ENCODE measurements around the gene KRT33B. TPM values are rescaled to one million over a fixed set of nuclear protein-coding genes. Genes with fewer than 3 reads are reported as not detected.

KRT33B gene
- total RNA-seq, 1 experiment from 2014 or later = not detected

GRCh38 chr17:41413982-41414381, 44.4 kb upstream of the KRT33B start:
- no peaks in the 10 kb centered on the region for H3K36me3 Mint-ChIP-seq
- H3K4me3 Mint-ChIP-seq = no peak overlapping the region
- no peaks in the 10 kb centered on the region for H3K27me3 Mint-ChIP-seq (ENCODE audit: low read depth)
- DNase-seq (ENCODE audit: low spot score) (no peak), ATAC-seq (no peak)
- H3K27ac Mint-ChIP-seq = no peak overlapping the region
- no peaks in the 10 kb centered on the region for H3K9me3 Mint-ChIP-seq
- peaks cover 28% of the 10 kb centered on the region for H3K4me1 Mint-ChIP-seq
- TF ChIP-seq E2F1 (CRISPR knock-in tag; IDR thresholded peaks at IDR 0.05) (no peak), TEAD4 (CRISPR knock-in tag; IDR thresholded peaks at IDR 0.05) (no peak), TEAD1 (CRISPR knock-in tag; IDR thresholded peaks at IDR 0.05) (no peak), AR (CRISPR knock-in tag; IDR thresholded peaks at IDR 0.05) (no peak), ZNF232 (CRISPR knock-in tag; IDR thresholded peaks at IDR 0.05) (no peak), NR1H2 (CRISPR knock-in tag; IDR thresholded peaks at IDR 0.05) (no peak), NR3C1 (CRISPR knock-in tag; conservative IDR thresholded peaks at IDR 0.05; ENCODE audit: low read depth) (no peak), RELA (CRISPR knock-in tag; IDR thresholded peaks at IDR 0.05; ENCODE audit: borderline replicate concordance) (no peak), MLX (CRISPR knock-in tag; IDR thresholded peaks at IDR 0.05) (no peak), ERG (CRISPR knock-in tag; IDR thresholded peaks at IDR 0.05) (no peak), STAT6 (CRISPR knock-in tag; conservative IDR thresholded peaks at IDR 0.05; ENCODE audit: low read depth) (no peak), FOXK1 (CRISPR knock-in tag; IDR thresholded peaks at IDR 0.05) (no peak), ZNF317 (CRISPR knock-in tag; IDR thresholded peaks at IDR 0.05; ENCODE audit: borderline replicate concordance, low read depth) (no peak), ATF2 (CRISPR knock-in tag; IDR thresholded peaks at IDR 0.05; ENCODE audit: borderline replicate concordance, low read depth) (no peak), ZNF121 (CRISPR knock-in tag; IDR thresholded peaks at IDR 0.05) (no peak), ZNF512 (CRISPR knock-in tag; IDR thresholded peaks at IDR 0.05; ENCODE audit: borderline replicate concordance) (no peak), ZBTB21 (CRISPR knock-in tag; IDR thresholded peaks at IDR 0.05; ENCODE audit: borderline replicate concordance) (no peak), AFF4 (CRISPR knock-in tag; IDR thresholded peaks at IDR 0.05; ENCODE audit: borderline replicate concordance) (no peak)
- ChIA-PET CTCF (interaction anchor here (0.7 to 3.6 kb wide), 7 partner anchors 11 to 551 kb away, joined by 3 to 23 read pairs (median 4); no protein-coding TSS in a partner anchor), POLR2A (no interaction called here)

Measured in WTC11 (cell line).